Liver (tissue), 9 donors: Measurements from ENCODE around the gene L3MBTL1. TPM values are rescaled to one million over a fixed set of nuclear protein-coding genes. Genes with fewer than 3 reads are reported as not detected.

Source experiments
- DNase-seq: peaks from one replicate; pipeline ENCODE4 v3.0.0-alpha.2; 2017; ENCODE audit warnings: low spot score
- H3K27ac ChIP-seq, 2 donors: one replicate each; pipeline ENCODE4 v1.7.0; 2013; ENCODE audit warnings: inconsistent platforms in 2 of 2, low read length in 2 of 2, control low read depth in 1 of 2, low read depth in 1 of 2, mild to moderate bottlenecking in 1 of 2
- H3K27me3 ChIP-seq, 4 donors: one replicate each; pipeline versions ENCODE4 v1.6.1 to v1.7.0; 2013; ENCODE audit warnings: low read length in 3 of 4, inconsistent platforms in 1 of 4, mild to moderate bottlenecking in 1 of 4, moderate library complexity in 1 of 4; ENCODE audit not compliant: control insufficient read depth in 4 of 4, insufficient read depth in 4 of 4
- H3K36me3 ChIP-seq, 4 donors: one replicate each; pipeline versions ENCODE4 v1.6.1 to v1.7.0; 2013; ENCODE audit warnings: low read length in 3 of 4, mild to moderate bottlenecking in 3 of 4, low read depth in 1 of 4, moderate library complexity in 1 of 4; ENCODE audit not compliant: control insufficient read depth in 4 of 4, insufficient read depth in 3 of 4
- H3K4me1 ChIP-seq, 4 donors: one replicate each; pipeline versions ENCODE4 v1.6.1 to v1.7.0; 2013; ENCODE audit warnings: low read length in 3 of 4, mild to moderate bottlenecking in 3 of 4, moderate library complexity in 1 of 4; ENCODE audit not compliant: control insufficient read depth in 4 of 4, insufficient read depth in 4 of 4
- H3K4me3 ChIP-seq, 3 donors: one replicate each; pipeline versions ENCODE4 v1.6.1 to v1.7.0; 2013; ENCODE audit warnings: low read length in 3 of 3, control low read depth in 1 of 3, low read depth in 1 of 3, mild to moderate bottlenecking in 1 of 3
- H3K9ac ChIP-seq, 2 donors: one replicate each; pipeline ENCODE4 v1.7.0; 2013; ENCODE audit warnings: low read length in 2 of 2, mild to moderate bottlenecking in 2 of 2, moderate library complexity in 2 of 2, control low read depth in 1 of 2, low read depth in 1 of 2
- H3K9me3 ChIP-seq, 4 donors: one replicate each; pipeline versions ENCODE4 v1.6.1 to v1.7.0; 2013; ENCODE audit warnings: low read length in 3 of 4; ENCODE audit not compliant: control insufficient read depth in 4 of 4
- EGR1 ChIP-seq, 2 donors: IDR thresholded peaks; 2 replicates each; pipeline ENCODE4 v1.6.1; 2016 to 2018; ENCODE audit warnings: antibody characterized with exemption in 2 of 2, low read depth in 2 of 2
- FOXA1 ChIP-seq: IDR thresholded peaks from 2 replicates; pipeline ENCODE4 v1.6.1; 2016; ENCODE audit warnings: antibody characterized with exemption
- FOXA2 ChIP-seq: IDR thresholded peaks from 2 replicates; pipeline ENCODE4 v1.6.1; 2016; ENCODE audit warnings: antibody characterized with exemption
- GABPA ChIP-seq, 2 donors: IDR thresholded peaks in 1 of 2; conservative IDR thresholded peaks in 1 of 2; 2 replicates each; pipeline ENCODE4 v1.6.1; 2016; ENCODE audit warnings: antibody characterized with exemption in 2 of 2, mild to moderate bottlenecking in 1 of 2, moderate library complexity in 1 of 2
- HNF4A ChIP-seq, 2 donors: conservative IDR thresholded peaks; 2 replicates each; pipeline ENCODE4 v1.6.1; 2016; ENCODE audit warnings: antibody characterized with exemption in 2 of 2, mild to moderate bottlenecking in 2 of 2
- HNF4G ChIP-seq: IDR thresholded peaks from 2 replicates; pipeline ENCODE4 v1.6.1; 2016; ENCODE audit warnings: antibody characterized with exemption
- JUND ChIP-seq, 2 donors: IDR thresholded peaks; 2 replicates each; pipeline ENCODE4 v1.6.1; 2016; ENCODE audit warnings: antibody characterized with exemption in 2 of 2
- NR2F2 ChIP-seq: IDR thresholded peaks from 2 replicates; pipeline ENCODE4 v1.6.1; 2016; ENCODE audit warnings: antibody characterized with exemption
- RAD21 ChIP-seq, 2 donors: IDR thresholded peaks; 2 replicates each; pipeline ENCODE4 v1.6.1; 2016; ENCODE audit warnings: antibody characterized with exemption in 2 of 2, mild to moderate bottlenecking in 2 of 2
- RXRA ChIP-seq, 2 donors: IDR thresholded peaks; 2 replicates each; pipeline ENCODE4 v1.6.1; 2017 to 2018; ENCODE audit warnings: antibody characterized with exemption in 2 of 2, mild to moderate bottlenecking in 1 of 2
- SP1 ChIP-seq: IDR thresholded peaks from 2 replicates; pipeline ENCODE4 v1.6.1; 2018; ENCODE audit warnings: antibody characterized with exemption, mild to moderate bottlenecking
- TAF1 ChIP-seq: conservative IDR thresholded peaks from 2 replicates; pipeline ENCODE4 v1.6.1; 2016; ENCODE audit warnings: antibody characterized with exemption, mild to moderate bottlenecking
- YY1 ChIP-seq: IDR thresholded peaks from 2 replicates; pipeline ENCODE4 v1.6.1; 2016; ENCODE audit warnings: antibody characterized with exemption, mild to moderate bottlenecking
- WGBS: extraction: QIAGEN DNeasy Blood & Tissue Kit; methylation state at CpG from one replicate; pipeline ENCODE4 v1.1.7; 2013; 5-methylcytosine and 5-hydroxymethylcytosine counted together
- polyA plus RNA-seq, 2 donors: library from polyadenylated mRNA; stranded (reverse) in 1 of 2; unstranded in 1 of 2; fragments of 200-250 nt in 1 of 2; fragments of >200 nt in 1 of 2; fragmentation: Nextera tagmentation in 1 of 2; extraction: Ambion mirVana in 1 of 2; gene quantifications; one replicate each; pipeline versions ENCODE4 v1.2.1 to v1.2.3, GENCODE V29; 2013 to 2015
- total RNA-seq, 2 donors: library from RNA; depleted of rRNA; stranded (reverse); fragments of >200 nt; gene quantifications; one replicate each; pipeline ENCODE4 v1.2.3, GENCODE V29; 2014
- TF ChIP-seq, protein P1 (sequence below): IDR thresholded peaks from 2 replicates; pipeline ENCODE4 v1.6.1; 2016; ENCODE audit warnings: antibody characterized with exemption
- TF ChIP-seq, protein P2 (sequence below): IDR thresholded peaks from 2 replicates; pipeline ENCODE4 v1.6.1; 2016; ENCODE audit warnings: antibody characterized with exemption
- TF ChIP-seq, protein P3 (sequence below): IDR thresholded peaks from 2 replicates; pipeline ENCODE4 v1.6.1; 2016; ENCODE audit warnings: antibody characterized with exemption
- TF ChIP-seq, protein P4 (sequence below): fragments of 150-350 bp; IDR thresholded peaks from 2 replicates; pipeline ENCODE4 v1.5.1; 2017; ENCODE audit warnings: improper control_type of control experiment, low read depth, low read length; ENCODE audit not compliant: missing input control
- TF ChIP-seq, protein P5 (sequence below): IDR thresholded peaks from 2 replicates; pipeline ENCODE4 v1.6.1; 2016; ENCODE audit warnings: antibody characterized with exemption, mild to moderate bottlenecking
- donor health status: healthy.
- donor health status: healthy.
- donor health status: healthy.
- donor health status: healthy.
- donor health status: healthy.

The L3MBTL1 gene
- total and polyA plus RNA-seq, 4 donors = 0.45 to 5.6 (median 2.0) TPM

DNA sequence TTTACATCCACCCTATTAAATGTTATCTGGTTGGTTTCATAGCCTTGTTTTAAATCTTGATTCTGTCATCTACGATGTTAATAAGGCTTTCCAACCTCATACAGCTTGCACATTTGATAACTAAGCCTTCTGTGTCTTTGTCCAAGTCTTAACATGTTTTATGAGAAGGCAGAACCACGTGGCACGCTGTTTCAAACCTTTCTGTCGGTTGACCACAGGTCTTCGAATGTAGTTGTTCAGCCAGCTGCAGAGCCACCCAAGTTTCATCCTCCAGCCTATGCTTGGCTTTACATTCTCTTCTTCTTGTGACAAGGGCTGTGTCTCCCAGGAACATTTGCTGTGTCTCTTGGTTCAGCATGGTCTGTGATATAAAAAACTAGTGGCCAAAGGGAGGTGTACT is 35.6 kb downstream of the L3MBTL1 start:
- DNase-seq = no peak
- Histone ChIP-seq H3K27me3 (no peaks in the 10 kb centered on the region), H3K4me1 (peaks cover 12 to 23% (median 18%) of the 10 kb centered on the region in 4 donors), H3K9ac (no peak overlapping the region), H3K4me3 (no peak overlapping the region), H3K27ac (no peak overlapping the region), H3K9me3 (no peaks in the 10 kb centered on the region), H3K36me3 (no peaks in the 10 kb centered on the region)
- WGBS = 93% methylated on average over 5 of the region's 5 CpGs
- TF ChIP-seq RXRA (IDR thresholded peaks at IDR 0.05) = no peak
- TF ChIP-seq HNF4G = no peak
- no peak for TF ChIP-seq SP1
- TF ChIP-seq, protein P1, sequence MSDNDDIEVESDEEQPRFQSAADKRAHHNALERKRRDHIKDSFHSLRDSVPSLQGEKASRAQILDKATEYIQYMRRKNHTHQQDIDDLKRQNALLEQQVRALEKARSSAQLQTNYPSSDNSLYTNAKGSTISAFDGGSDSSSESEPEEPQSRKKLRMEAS = no peak
- TF ChIP-seq YY1 = no peak
- TF ChIP-seq, protein P2, sequence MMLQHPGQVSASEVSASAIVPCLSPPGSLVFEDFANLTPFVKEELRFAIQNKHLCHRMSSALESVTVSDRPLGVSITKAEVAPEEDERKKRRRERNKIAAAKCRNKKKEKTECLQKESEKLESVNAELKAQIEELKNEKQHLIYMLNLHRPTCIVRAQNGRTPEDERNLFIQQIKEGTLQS = no peak
- TF ChIP-seq FOXA2 = no peak
- no peak for TF ChIP-seq NR2F2
- no peak for TF ChIP-seq GABPA (IDR thresholded peaks at IDR 0.05 in 1 of 2, conservative IDR thresholded peaks at IDR 0.05 in 1 of 2)
- TF ChIP-seq, protein P3, sequence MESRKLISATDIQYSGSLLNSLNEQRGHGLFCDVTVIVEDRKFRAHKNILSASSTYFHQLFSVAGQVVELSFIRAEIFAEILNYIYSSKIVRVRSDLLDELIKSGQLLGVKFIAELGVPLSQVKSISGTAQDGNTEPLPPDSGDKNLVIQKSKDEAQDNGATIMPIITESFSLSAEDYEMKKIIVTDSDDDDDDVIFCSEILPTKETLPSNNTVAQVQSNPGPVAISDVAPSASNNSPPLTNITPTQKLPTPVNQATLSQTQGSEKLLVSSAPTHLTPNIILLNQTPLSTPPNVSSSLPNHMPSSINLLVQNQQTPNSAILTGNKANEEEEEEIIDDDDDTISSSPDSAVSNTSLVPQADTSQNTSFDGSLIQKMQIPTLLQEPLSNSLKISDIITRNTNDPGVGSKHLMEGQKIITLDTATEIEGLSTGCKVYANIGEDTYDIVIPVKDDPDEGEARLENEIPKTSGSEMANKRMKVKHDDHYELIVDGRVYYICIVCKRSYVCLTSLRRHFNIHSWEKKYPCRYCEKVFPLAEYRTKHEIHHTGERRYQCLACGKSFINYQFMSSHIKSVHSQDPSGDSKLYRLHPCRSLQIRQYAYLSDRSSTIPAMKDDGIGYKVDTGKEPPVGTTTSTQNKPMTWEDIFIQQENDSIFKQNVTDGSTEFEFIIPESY = no peak
- no peak for TF ChIP-seq HNF4A (conservative IDR thresholded peaks at IDR 0.05)
- TF ChIP-seq, protein P4, sequence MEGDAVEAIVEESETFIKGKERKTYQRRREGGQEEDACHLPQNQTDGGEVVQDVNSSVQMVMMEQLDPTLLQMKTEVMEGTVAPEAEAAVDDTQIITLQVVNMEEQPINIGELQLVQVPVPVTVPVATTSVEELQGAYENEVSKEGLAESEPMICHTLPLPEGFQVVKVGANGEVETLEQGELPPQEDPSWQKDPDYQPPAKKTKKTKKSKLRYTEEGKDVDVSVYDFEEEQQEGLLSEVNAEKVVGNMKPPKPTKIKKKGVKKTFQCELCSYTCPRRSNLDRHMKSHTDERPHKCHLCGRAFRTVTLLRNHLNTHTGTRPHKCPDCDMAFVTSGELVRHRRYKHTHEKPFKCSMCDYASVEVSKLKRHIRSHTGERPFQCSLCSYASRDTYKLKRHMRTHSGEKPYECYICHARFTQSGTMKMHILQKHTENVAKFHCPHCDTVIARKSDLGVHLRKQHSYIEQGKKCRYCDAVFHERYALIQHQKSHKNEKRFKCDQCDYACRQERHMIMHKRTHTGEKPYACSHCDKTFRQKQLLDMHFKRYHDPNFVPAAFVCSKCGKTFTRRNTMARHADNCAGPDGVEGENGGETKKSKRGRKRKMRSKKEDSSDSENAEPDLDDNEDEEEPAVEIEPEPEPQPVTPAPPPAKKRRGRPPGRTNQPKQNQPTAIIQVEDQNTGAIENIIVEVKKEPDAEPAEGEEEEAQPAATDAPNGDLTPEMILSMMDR = no peak
- no peak for TF ChIP-seq JUND (IDR thresholded peaks at IDR 0.05)
- TF ChIP-seq, protein P5, sequence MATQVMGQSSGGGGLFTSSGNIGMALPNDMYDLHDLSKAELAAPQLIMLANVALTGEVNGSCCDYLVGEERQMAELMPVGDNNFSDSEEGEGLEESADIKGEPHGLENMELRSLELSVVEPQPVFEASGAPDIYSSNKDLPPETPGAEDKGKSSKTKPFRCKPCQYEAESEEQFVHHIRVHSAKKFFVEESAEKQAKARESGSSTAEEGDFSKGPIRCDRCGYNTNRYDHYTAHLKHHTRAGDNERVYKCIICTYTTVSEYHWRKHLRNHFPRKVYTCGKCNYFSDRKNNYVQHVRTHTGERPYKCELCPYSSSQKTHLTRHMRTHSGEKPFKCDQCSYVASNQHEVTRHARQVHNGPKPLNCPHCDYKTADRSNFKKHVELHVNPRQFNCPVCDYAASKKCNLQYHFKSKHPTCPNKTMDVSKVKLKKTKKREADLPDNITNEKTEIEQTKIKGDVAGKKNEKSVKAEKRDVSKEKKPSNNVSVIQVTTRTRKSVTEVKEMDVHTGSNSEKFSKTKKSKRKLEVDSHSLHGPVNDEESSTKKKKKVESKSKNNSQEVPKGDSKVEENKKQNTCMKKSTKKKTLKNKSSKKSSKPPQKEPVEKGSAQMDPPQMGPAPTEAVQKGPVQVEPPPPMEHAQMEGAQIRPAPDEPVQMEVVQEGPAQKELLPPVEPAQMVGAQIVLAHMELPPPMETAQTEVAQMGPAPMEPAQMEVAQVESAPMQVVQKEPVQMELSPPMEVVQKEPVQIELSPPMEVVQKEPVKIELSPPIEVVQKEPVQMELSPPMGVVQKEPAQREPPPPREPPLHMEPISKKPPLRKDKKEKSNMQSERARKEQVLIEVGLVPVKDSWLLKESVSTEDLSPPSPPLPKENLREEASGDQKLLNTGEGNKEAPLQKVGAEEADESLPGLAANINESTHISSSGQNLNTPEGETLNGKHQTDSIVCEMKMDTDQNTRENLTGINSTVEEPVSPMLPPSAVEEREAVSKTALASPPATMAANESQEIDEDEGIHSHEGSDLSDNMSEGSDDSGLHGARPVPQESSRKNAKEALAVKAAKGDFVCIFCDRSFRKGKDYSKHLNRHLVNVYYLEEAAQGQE = no peak
- no peak for TF ChIP-seq RAD21 (IDR thresholded peaks at IDR 0.05)
- TF ChIP-seq EGR1 (IDR thresholded peaks at IDR 0.05; ENCODE audit: low read depth in 2 of 2) = no peak
- no peak for TF ChIP-seq FOXA1
- no peak for TF ChIP-seq TAF1
